Calu3 (cell line): ENCODE measurements around the gene MAGI1. TPM values are rescaled to one million over a fixed set of nuclear protein-coding genes. Genes with fewer than 3 reads are reported as not detected.

Experiments
- BruUV-seq: library from RNA; stranded (reverse); fragments of 400-500 nt; replicated peaks from 2 replicates; lab custom pipeline; 2021; lab: Mats Ljungman, UMichigan
- CTCF ChIA-PET: fragments of 300-600 bp; sonication (Branson Sonifier 250); formaldehyde crosslinking; loops from one replicate; lab custom pipeline; 2022; ENCODE audit warnings: antibody characterized with exemption; lab: Charles Lee
- DNase-seq: peaks from one replicate; pipeline ENCODE4 v3.0.0; 2022
- H3K27ac Mint-ChIP-seq: one replicate; pipeline ENCODE4 v1.8.0; 2022; ENCODE audit warnings: mixed read lengths; ENCODE audit not compliant: unreplicated experiment
- H3K27me3 Mint-ChIP-seq: one replicate; pipeline ENCODE4 v1.8.0; 2022; ENCODE audit warnings: mixed read lengths; ENCODE audit not compliant: unreplicated experiment
- H3K36me3 Mint-ChIP-seq: one replicate; pipeline ENCODE4 v1.8.0; 2022; ENCODE audit warnings: mild to moderate bottlenecking, moderate library complexity, mixed read lengths; ENCODE audit not compliant: insufficient read depth, unreplicated experiment
- H3K4me1 Mint-ChIP-seq: one replicate; pipeline ENCODE4 v1.8.0; 2022; ENCODE audit warnings: mild to moderate bottlenecking, low read depth, mixed read lengths; ENCODE audit not compliant: unreplicated experiment
- H3K4me3 Mint-ChIP-seq: one replicate; pipeline ENCODE4 v1.8.0; 2022; ENCODE audit warnings: mild to moderate bottlenecking, low read depth, moderate library complexity, mixed read lengths; ENCODE audit not compliant: unreplicated experiment
- H3K9me3 Mint-ChIP-seq: one replicate; pipeline ENCODE4 v1.8.0; 2022; ENCODE audit warnings: low read depth, mixed read lengths; ENCODE audit not compliant: unreplicated experiment
- intact Hi-C: fragments of 100-400 bp; cut with micrococcal nuclease; formaldehyde crosslinking; loops from one replicate; pipeline ENCODE4 v1.10.0; 2022; ENCODE audit not compliant: unreplicated experiment
- total RNA-seq: library from RNA; stranded (reverse); gene quantifications from 2 replicates; pipeline ENCODE4 v1.2.3, GENCODE V29; 2022
- TF ChIP-seq, protein P1 (sequence below): fragments of 200-600 bp; IDR thresholded peaks from one replicate; pipeline ENCODE4 v1.8.0; 2022; ENCODE audit warnings: antibody characterized with exemption; ENCODE audit not compliant: unreplicated experiment

The MAGI1 gene
- total RNA-seq, 1 experiment from 2014 or later: 76.4 TPM

DNA sequence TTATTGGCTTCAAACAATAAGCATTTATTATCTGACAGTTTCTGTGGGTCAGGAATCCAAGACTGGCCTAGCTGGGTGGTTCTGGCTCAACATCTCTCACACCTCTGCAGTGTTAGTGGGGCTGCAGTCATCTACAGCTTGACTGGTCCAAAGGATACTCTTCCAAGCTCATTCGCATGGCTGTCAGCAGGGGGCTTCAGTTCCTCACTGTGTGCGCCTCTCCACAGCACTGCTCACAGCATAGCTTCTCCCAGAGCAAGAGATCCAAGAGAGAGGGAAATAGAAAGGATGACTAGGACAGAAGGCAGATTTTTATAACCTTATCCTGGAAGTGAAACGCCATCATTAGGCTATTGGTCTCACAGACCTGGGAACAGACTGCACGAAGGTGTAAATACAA lies 64.2 kb downstream of the MAGI1 start:
- BruUV-seq: no TSS peak
- H3K9me3 Mint-ChIP-seq: peaks cover 3% of the 10 kb centered on the region
- no peak overlapping the region for H3K27ac Mint-ChIP-seq
- peaks cover 30% of the 10 kb centered on the region for H3K4me1 Mint-ChIP-seq
- H3K27me3 Mint-ChIP-seq: no peaks in the 10 kb centered on the region
- peaks cover 5% of the 10 kb centered on the region for H3K36me3 Mint-ChIP-seq
- TF ChIP-seq, protein P1, sequence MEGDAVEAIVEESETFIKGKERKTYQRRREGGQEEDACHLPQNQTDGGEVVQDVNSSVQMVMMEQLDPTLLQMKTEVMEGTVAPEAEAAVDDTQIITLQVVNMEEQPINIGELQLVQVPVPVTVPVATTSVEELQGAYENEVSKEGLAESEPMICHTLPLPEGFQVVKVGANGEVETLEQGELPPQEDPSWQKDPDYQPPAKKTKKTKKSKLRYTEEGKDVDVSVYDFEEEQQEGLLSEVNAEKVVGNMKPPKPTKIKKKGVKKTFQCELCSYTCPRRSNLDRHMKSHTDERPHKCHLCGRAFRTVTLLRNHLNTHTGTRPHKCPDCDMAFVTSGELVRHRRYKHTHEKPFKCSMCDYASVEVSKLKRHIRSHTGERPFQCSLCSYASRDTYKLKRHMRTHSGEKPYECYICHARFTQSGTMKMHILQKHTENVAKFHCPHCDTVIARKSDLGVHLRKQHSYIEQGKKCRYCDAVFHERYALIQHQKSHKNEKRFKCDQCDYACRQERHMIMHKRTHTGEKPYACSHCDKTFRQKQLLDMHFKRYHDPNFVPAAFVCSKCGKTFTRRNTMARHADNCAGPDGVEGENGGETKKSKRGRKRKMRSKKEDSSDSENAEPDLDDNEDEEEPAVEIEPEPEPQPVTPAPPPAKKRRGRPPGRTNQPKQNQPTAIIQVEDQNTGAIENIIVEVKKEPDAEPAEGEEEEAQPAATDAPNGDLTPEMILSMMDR: no peak
- CTCF ChIA-PET: no interaction called here
- no peak for DNase-seq
- intact Hi-C loops: no loop called here
- no peak overlapping the region for H3K4me3 Mint-ChIP-seq

DNA sequence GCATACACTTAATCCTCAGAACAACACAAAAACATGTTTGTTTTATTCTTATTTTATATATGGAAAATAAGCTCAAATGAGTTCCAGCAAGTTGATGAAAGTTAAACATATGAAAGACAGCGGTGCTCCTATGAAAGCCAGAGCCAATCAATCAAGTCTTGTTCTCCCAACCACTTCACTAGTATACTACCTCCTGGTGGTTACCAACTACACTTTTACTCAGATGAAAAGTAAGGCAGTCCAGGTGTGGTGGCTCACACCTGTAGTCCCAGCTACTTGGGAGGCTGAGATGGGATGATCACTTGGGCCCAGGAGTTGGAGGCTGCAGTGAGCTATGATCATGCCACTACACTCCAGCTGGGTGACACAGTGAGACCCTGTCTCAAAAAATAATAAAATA lies 66.0 kb downstream of the MAGI1 start:
- Mint-ChIP-seq H3K4me3 (no peak overlapping the region), H3K4me1 (peaks cover 31% of the 10 kb centered on the region), H3K36me3 (peaks cover 3% of the 10 kb centered on the region), H3K27ac (no peak overlapping the region), H3K27me3 (no peaks in the 10 kb centered on the region), H3K9me3 (peaks cover 3% of the 10 kb centered on the region)
- TF ChIP-seq, protein P1: no peak
- CTCF ChIA-PET: interaction anchor here (1.2 kb wide), 1 partner anchor 9 kb away, joined by 3 read pairs; no protein-coding TSS in a partner anchor
- BruUV-seq: no TSS peak
- DNase-seq: no peak
- intact Hi-C loops: no loop called here

DNA sequence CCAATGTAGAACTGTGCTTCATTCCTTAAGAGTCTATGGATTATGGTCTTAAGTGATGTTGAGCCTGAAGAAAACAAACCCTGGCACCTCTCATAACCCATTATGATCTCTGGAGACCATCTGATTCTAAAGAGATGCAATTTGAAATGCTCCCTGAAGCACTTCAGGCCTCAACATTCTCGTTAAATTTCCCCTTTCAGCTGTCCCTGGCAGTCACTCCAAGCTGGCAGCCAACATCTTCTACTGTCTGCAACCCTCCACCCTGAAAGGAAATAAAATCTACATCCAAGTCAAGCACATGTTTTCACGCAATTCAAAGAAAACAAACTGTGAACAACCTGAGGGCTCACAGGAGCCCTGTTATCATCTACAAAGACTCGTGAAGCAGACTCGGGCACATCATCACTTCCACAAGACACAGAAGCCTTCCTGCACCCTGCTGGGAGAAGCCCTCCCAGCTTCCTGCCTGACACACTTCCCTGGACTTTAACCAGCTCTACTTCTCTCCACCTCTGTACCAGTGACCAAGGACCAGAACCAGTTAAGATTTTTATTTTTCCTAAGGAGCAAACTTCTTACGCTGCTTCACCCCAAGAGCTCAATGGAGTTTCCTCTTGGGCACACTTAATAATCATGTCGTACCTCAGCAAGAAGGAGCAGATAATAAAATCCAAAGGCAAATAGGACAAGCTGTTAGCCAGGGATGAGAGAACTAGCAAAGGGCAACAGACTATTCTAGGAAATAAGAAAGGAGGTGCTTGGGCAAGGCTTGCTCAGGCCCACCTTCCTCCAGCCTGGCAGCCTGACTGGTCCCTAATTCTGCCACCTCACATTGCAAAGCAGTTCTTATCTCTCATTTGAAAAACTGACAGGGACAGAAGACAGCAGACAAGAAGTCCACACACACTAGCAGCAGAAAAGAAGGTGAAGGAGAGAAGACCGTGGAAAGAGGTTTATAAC lies 67.1 kb downstream of the MAGI1 start:
- BruUV-seq: no TSS peak
- no peak overlapping the region for H3K27ac Mint-ChIP-seq
- CTCF ChIA-PET: interaction anchor here (0.6 kb wide), 1 partner anchor 307 kb away, joined by 3 read pairs; no protein-coding TSS in a partner anchor
- H3K9me3 Mint-ChIP-seq: peaks cover 3% of the 10 kb centered on the region
- peaks cover 39% of the 10 kb centered on the region for H3K4me1 Mint-ChIP-seq
- TF ChIP-seq, protein P1: no peak
- H3K4me3 Mint-ChIP-seq: no peak overlapping the region
- DNase-seq: no peak
- H3K36me3 Mint-ChIP-seq: no peaks in the 10 kb centered on the region
- intact Hi-C loops: no loop called here
- H3K27me3 Mint-ChIP-seq: no peaks in the 10 kb centered on the region

DNA sequence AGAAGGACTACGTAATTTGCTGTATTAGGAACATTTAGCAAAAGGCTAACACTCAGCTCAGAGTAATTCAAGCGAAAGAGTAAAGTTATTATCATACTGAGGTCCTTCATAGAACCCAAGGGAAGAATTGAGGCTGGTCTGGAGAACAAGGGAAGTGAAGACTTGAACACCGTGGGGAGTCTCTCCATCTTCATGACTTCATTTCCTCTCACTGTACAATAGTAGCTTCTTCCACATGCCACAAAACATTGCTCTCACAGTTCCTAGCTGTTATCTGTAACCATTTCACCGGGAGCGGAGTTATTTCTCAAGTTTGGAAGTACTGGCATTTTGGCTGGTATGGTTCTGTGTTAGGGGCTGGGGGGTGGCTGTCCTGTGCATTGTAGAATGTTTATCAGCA lies 69.7 kb downstream of the MAGI1 start:
- no peak for DNase-seq
- no peaks in the 10 kb centered on the region for H3K27me3 Mint-ChIP-seq
- peaks cover 3% of the 10 kb centered on the region for H3K36me3 Mint-ChIP-seq
- TF ChIP-seq, protein P1: no peak
- H3K4me3 Mint-ChIP-seq: no peak overlapping the region
- intact Hi-C loops: no loop called here
- BruUV-seq: no TSS peak
- peaks cover 55% of the 10 kb centered on the region for H3K4me1 Mint-ChIP-seq
- no peaks in the 10 kb centered on the region for H3K9me3 Mint-ChIP-seq
- CTCF ChIA-PET: interaction anchor here (1.7 kb wide), 1 partner anchor 15 kb away, joined by 5 read pairs; no protein-coding TSS in a partner anchor
- H3K27ac Mint-ChIP-seq: no peak overlapping the region
